Natural killer cell (primary cell): ENCODE results near the gene CXCL17. TPM values are rescaled to one million over a fixed set of nuclear protein-coding genes. Genes with fewer than 3 reads are reported as not detected.
A peak's percentile ranks its signal among the peaks of the same experiment; 100 is the strongest.

ENCODE experiments used
- ATAC-seq, 3 donors: fragments of 150-1000 bp in 2 of 3; fragments of 200-7000 bp in 1 of 3; cut with Tn5 transposase; 1 replicate in 1 of 3; 2 replicates in 2 of 3; pipeline ENCODE4 v1.10.0; 2021; ENCODE audit warnings: mild to moderate bottlenecking in 2 of 3, moderate library complexity in 2 of 3
- DNase-seq, 2 donors: peaks; one replicate each; pipeline versions ENCODE4 v3.0.0 to v3.0.0-alpha.2; 2013 to 2021; ENCODE audit warnings: mixed read lengths in 1 of 2
- H3K27ac ChIP-seq: one replicate; pipeline ENCODE4 v1.5.1; 2013; ENCODE audit warnings: mild to moderate bottlenecking, low read length
- H3K27me3 ChIP-seq: one replicate; pipeline ENCODE4 v1.6.1; 2013; ENCODE audit warnings: low read length; ENCODE audit not compliant: control insufficient read depth, insufficient read depth
- H3K36me3 ChIP-seq: one replicate; pipeline ENCODE4 v1.6.1; 2013; ENCODE audit warnings: low read length; ENCODE audit not compliant: control insufficient read depth, insufficient read depth
- H3K4me1 ChIP-seq: one replicate; pipeline ENCODE4 v1.6.1; 2013; ENCODE audit warnings: low read length; ENCODE audit not compliant: control insufficient read depth, insufficient read depth
- H3K4me3 ChIP-seq: one replicate; pipeline ENCODE4 v1.5.1; 2013; ENCODE audit warnings: low read length
- H3K9me3 ChIP-seq: one replicate; pipeline ENCODE4 v1.6.1; 2013; ENCODE audit warnings: low read length; ENCODE audit not compliant: control insufficient read depth, insufficient read depth
- H3K27ac Mint-ChIP-seq, 2 donors: one replicate each; pipeline ENCODE4 v1.8.0; 2022; ENCODE audit warnings: mild to moderate bottlenecking in 2 of 2, mixed read lengths in 2 of 2, moderate library complexity in 1 of 2
- H3K27me3 Mint-ChIP-seq, 2 donors: one replicate each; pipeline ENCODE4 v1.8.0; 2022; ENCODE audit warnings: low read depth in 2 of 2, mixed read lengths in 2 of 2
- H3K36me3 Mint-ChIP-seq: one replicate; pipeline ENCODE4 v1.8.0; 2022; ENCODE audit warnings: mixed read lengths
- H3K4me1 Mint-ChIP-seq, 2 donors: one replicate each; pipeline ENCODE4 v1.8.0; 2022; ENCODE audit warnings: mixed read lengths in 2 of 2
- H3K4me3 Mint-ChIP-seq: one replicate; pipeline ENCODE4 v1.8.0; 2022; ENCODE audit warnings: mild to moderate bottlenecking, moderate library complexity, mixed read lengths
- H3K9me3 Mint-ChIP-seq, 2 donors: one replicate each; pipeline ENCODE4 v1.8.0; 2022; ENCODE audit warnings: mixed read lengths in 2 of 2
- CTCF ChIP-seq: fragments of 200-600 bp; IDR thresholded peaks from one replicate; pipeline ENCODE4 v1.8.0; 2022; ENCODE audit warnings: antibody characterized with exemption
- WGBS: methylation state at CpG from one replicate; pipeline ENCODE4 v1.1.7; 2013; ENCODE audit warnings: missing lambda C conversion rate; ENCODE audit not compliant: insufficient coverage; 5-methylcytosine and 5-hydroxymethylcytosine counted together
- intact Hi-C: fragments of 100-400 bp; cut with micrococcal nuclease; formaldehyde crosslinking; loops from one replicate; pipeline ENCODE4 v1.14.2; 2022
- total RNA-seq, 4 donors: library from RNA; stranded (reverse); fragments of 120-200 nt in 1 of 4; gene quantifications; one replicate each; pipeline versions ENCODE4 v1.2.3 to v1.2.4, GENCODE V29; 2013 to 2022

CXCL17 gene
- total RNA-seq, 3 donors from 2014 or later (not counting 1 experiment from before 2014, with no cell fraction given): not detected

GRCh38 chr19:42389899-42390298, 52.8 kb downstream of the CXCL17 start, which contains the start of gene CNFN:
Gene CNFN (minus strand): TSS chr19:42390297. CDS start chr19:42389037, 1,260 bp downstream.
- Mint-ChIP-seq H3K36me3 (no peaks in the 10 kb centered on the region), H3K27ac (no peak within 1 kb of the TSS), H3K27me3 (peaks cover 16 to 34% of the 10 kb centered on the region in 2 donors), H3K4me3 (no peak within 1 kb of the TSS), H3K4me1 (peaks cover 7 to 9% of the 10 kb centered on the region in 2 donors), H3K9me3 (no peaks in the 10 kb centered on the region)
- peaks cover 9% of the 10 kb centered on the region for H3K4me1 ChIP-seq
- no peak within 1 kb of the TSS for H3K27ac ChIP-seq
- WGBS: 68% methylated on average over 12 of the region's 12 CpGs
- H3K36me3 ChIP-seq: no peaks in the 10 kb centered on the region
- ATAC-seq: no peak
- intact Hi-C loops: no loop called here
- peaks cover 3% of the 10 kb centered on the region for H3K27me3 ChIP-seq
- no peak for TF ChIP-seq CTCF
- DNase-seq: no peak
- no peaks in the 10 kb centered on the region for H3K9me3 ChIP-seq
- no peak within 1 kb of the TSS for H3K4me3 ChIP-seq

GRCh38 chr19:42388851-42389489, 53.8 kb downstream of the CXCL17 start:
- Mint-ChIP-seq H3K4me3 (no peak overlapping the region), H3K4me1 (peaks cover 7 to 9% of the 10 kb centered on the region in 2 donors)
- intact Hi-C loops: no loop called here

GRCh38 chr19:42386974-42387707, 55.6 kb downstream of the CXCL17 start:
- Mint-ChIP-seq H3K4me1 (peaks cover 7 to 9% of the 10 kb centered on the region in 2 donors), H3K27me3 (peaks cover 23 to 41% of the 10 kb centered on the region in 2 donors), H3K27ac (peak overlapping the region; percentile 11 to 62), H3K4me3 (peak overlapping the region; percentile 80), H3K36me3 (no peaks in the 10 kb centered on the region), H3K9me3 (no peaks in the 10 kb centered on the region)
- intact Hi-C loops: no loop called here
- peaks cover 9% of the 10 kb centered on the region for H3K4me1 ChIP-seq
- no peaks in the 10 kb centered on the region for H3K9me3 ChIP-seq
- 3% methylated on average over 48 of the region's 48 CpGs for WGBS
- DNase-seq: peak; percentile 58 to 77
- TF ChIP-seq CTCF: peak; percentile 55
- H3K27ac ChIP-seq: no peak overlapping the region
- peak; percentile 84 to 93 (median 92) for ATAC-seq
- peak overlapping the region; percentile 20 for H3K4me3 ChIP-seq
- no peaks in the 10 kb centered on the region for H3K36me3 ChIP-seq
- peaks cover 3% of the 10 kb centered on the region for H3K27me3 ChIP-seq

More at GRCh38 chr19:42388851-42389489, 53.8 kb downstream of the CXCL17 start:
- Histone ChIP-seq H3K27me3 (peaks cover 3% of the 10 kb centered on the region), H3K4me3 (no peak overlapping the region), H3K9me3 (no peaks in the 10 kb centered on the region), H3K4me1 (peaks cover 9% of the 10 kb centered on the region), H3K36me3 (no peaks in the 10 kb centered on the region), H3K27ac (no peak overlapping the region)
- ATAC-seq (no peak), DNase-seq (no peak)
- 86% methylated on average over 18 of the region's 20 CpGs for WGBS
- Mint-ChIP-seq H3K27ac (no peak overlapping the region), H3K9me3 (no peaks in the 10 kb centered on the region), H3K27me3 (peaks cover 16 to 34% of the 10 kb centered on the region in 2 donors), H3K36me3 (no peaks in the 10 kb centered on the region)
- no peak for TF ChIP-seq CTCF
